Prostate gland (tissue), 2 donors: Measurements from ENCODE around the gene PAPPA. TPM values are rescaled to one million over a fixed set of nuclear protein-coding genes. Genes with fewer than 3 reads are reported as not detected.

ENCODE experiments used
- DNase-seq: peaks from one replicate; pipeline ENCODE4 v3.0.0-alpha.2; 2019; ENCODE audit warnings: low spot score
- H3K27ac ChIP-seq, 2 donors: fragments of 200-600 bp; sonication (generic); 2 replicates each; pipeline ENCODE4 v1.5.1; 2017 to 2019
- H3K27me3 ChIP-seq: fragments of 200-600 bp; sonication (generic); replicated peaks from 2 replicates; pipeline ENCODE4 v1.5.1; 2019; ENCODE audit not compliant: insufficient read depth
- H3K36me3 ChIP-seq, 2 donors: fragments of 200-600 bp; sonication (generic); 1 replicate in 1 of 2; 2 replicates in 1 of 2; pipeline versions ENCODE4 v1.5.1 to v1.8.1; 2017 to 2019
- H3K4me1 ChIP-seq: fragments of 200-600 bp; sonication (generic); replicated peaks from 2 replicates; pipeline ENCODE4 v1.5.1; 2019
- H3K4me3 ChIP-seq, 2 donors: fragments of 200-600 bp; sonication (generic); 2 replicates each; pipeline ENCODE4 v1.5.1; 2017 to 2019
- H3K9me3 ChIP-seq: fragments of 200-600 bp; sonication (generic); 2 replicates; pipeline ENCODE4 v1.5.1; 2017
- CTCF ChIP-seq, 4 experiments: fragments of 200-600 bp in 2 of 4; fragments of 450-650 bp in 2 of 4; sonication (generic) in 2 of 4; IDR thresholded peaks; 1 replicate in 3 of 4; 2 replicates in 1 of 4; pipeline ENCODE4 v1.5.1; 2016 to 2019; ENCODE audit warnings: antibody characterized with exemption in 4 of 4, mild to moderate bottlenecking in 2 of 4, moderate library complexity in 2 of 4
- POLR2A ChIP-seq: fragments of 450-650 bp; IDR thresholded peaks from one replicate; pipeline ENCODE4 v1.6.1; 2016; ENCODE audit warnings: antibody characterized with exemption, mild to moderate bottlenecking
- POLR2AphosphoS5 ChIP-seq: sonication (generic); formaldehyde crosslinking; IDR thresholded peaks from one replicate; pipeline ENCODE4 v1.6.1; 2017; ENCODE audit warnings: antibody characterized with exemption
- WGBS: methylation state at CpG from one replicate; pipeline ENCODE4 v1.1.5; 2018; 5-methylcytosine and 5-hydroxymethylcytosine counted together
- intact Hi-C: fragments of 100-400 bp; cut with DNase I; formaldehyde crosslinking; loops from one replicate; pipeline ENCODE4 v1.14.2; 2022
- total RNA-seq, 2 donors: library from RNA; depleted of rRNA; stranded (reverse); fragments of >200 nt; gene quantifications; one replicate each; pipeline ENCODE4 v1.1.0, GENCODE V29; 2016

Gene PAPPA
- total RNA-seq, 2 donors from 2014 or later = 0.27 to 1.8 TPM

GRCh38 chr9:116162241-116162781 is 8.7 kb downstream of the PAPPA start:
- intact Hi-C loops = no loop called here

GRCh38 chr9:116163293-116164055 is 9.9 kb downstream of the PAPPA start:
- H3K4me3 ChIP-seq = no peak overlapping the region
- WGBS = 93% methylated on average over 2 of the region's 2 CpGs
- TF ChIP-seq POLR2AphosphoS5 (no peak), POLR2A (no peak), CTCF (IDR thresholded peaks at IDR 0.05) (peak in 1 of 4 experiments; percentile 32)
- intact Hi-C loops = no loop called here
- no peak for DNase-seq
- no peak overlapping the region for H3K27ac ChIP-seq
- H3K36me3 ChIP-seq = no peaks in the 10 kb centered on the region
- H3K9me3 ChIP-seq = no peaks in the 10 kb centered on the region
- no peaks in the 10 kb centered on the region for H3K4me1 ChIP-seq
- H3K27me3 ChIP-seq = no peaks in the 10 kb centered on the region

More at GRCh38 chr9:116162241-116162781, 8.7 kb downstream of the PAPPA start:
- no peak for DNase-seq
- H3K27me3 ChIP-seq = no peaks in the 10 kb centered on the region
- no peaks in the 10 kb centered on the region for H3K4me1 ChIP-seq
- no peaks in the 10 kb centered on the region for H3K9me3 ChIP-seq
- no peak overlapping the region for H3K27ac ChIP-seq
- TF ChIP-seq CTCF (IDR thresholded peaks at IDR 0.05) = no peak
- TF ChIP-seq POLR2A = no peak
- TF ChIP-seq POLR2AphosphoS5 = no peak
- 84% methylated on average over 5 of the region's 5 CpGs for WGBS
- no peaks in the 10 kb centered on the region for H3K36me3 ChIP-seq
- H3K4me3 ChIP-seq = no peak overlapping the region

GRCh38 chr9:116165912-116166311 is 12.3 kb downstream of the PAPPA start:
- no peaks in the 10 kb centered on the region for H3K4me1 ChIP-seq
- H3K27me3 ChIP-seq = no peaks in the 10 kb centered on the region
- no peaks in the 10 kb centered on the region for H3K36me3 ChIP-seq
- H3K9me3 ChIP-seq = no peaks in the 10 kb centered on the region
- WGBS = 88% methylated on average over 2 of the region's 2 CpGs
- no peak for DNase-seq
- intact Hi-C loops = no loop called here
- H3K4me3 ChIP-seq = no peak overlapping the region
- TF ChIP-seq POLR2AphosphoS5 = no peak
- no peak for TF ChIP-seq CTCF (IDR thresholded peaks at IDR 0.05)
- TF ChIP-seq POLR2A = no peak
- no peak overlapping the region for H3K27ac ChIP-seq

GRCh38 chr9:116166713-116167112 is 13.1 kb downstream of the PAPPA start:
- 96% methylated on average over 1 of the region's 1 CpG for WGBS

More at GRCh38 chr9:116166713-116167112, 13.1 kb downstream of the PAPPA start:
- no peaks in the 10 kb centered on the region for H3K9me3 ChIP-seq
- no peak overlapping the region for H3K4me3 ChIP-seq
- H3K36me3 ChIP-seq = no peaks in the 10 kb centered on the region
- no peak for DNase-seq
- TF ChIP-seq CTCF (IDR thresholded peaks at IDR 0.05) (no peak), POLR2A (no peak), POLR2AphosphoS5 (no peak)
- H3K4me1 ChIP-seq = no peaks in the 10 kb centered on the region
- intact Hi-C loops = no loop called here
- H3K27me3 ChIP-seq = no peaks in the 10 kb centered on the region
- H3K27ac ChIP-seq = no peak overlapping the region
